ENCODE results near the gene KAT8. TPM values are rescaled to one million over a fixed set of nuclear protein-coding genes. Genes with fewer than 3 reads are reported as not detected.

KAT8 gene
- total RNA-seq, 2 experiments from 2014 or later = 86.9 to 95.3 TPM

- H3K79me2 ChIP-seq (ENCODE audit: insufficient read depth, low read depth, low read length) = peaks cover 16% of the 10 kb centered on the region
- POLR2A ChIA-PET = interaction anchor here (0.7 kb wide), 2 partner anchors 16 to 87 kb away, joined by 3 to 4 read pairs; no protein-coding TSS in a partner anchor
Observed at GRCh38 chr16:31114468-31114867, 3.0 kb upstream of the KAT8 start.

GRCh38 chr16:31118223-31119155 is 1.0 kb downstream of the KAT8 start:
- POLR2A ChIA-PET = interaction anchor here (0.7 to 2.8 kb wide), 10 partner anchors 11 to 165 kb away, joined by 3 to 16 read pairs (median 4); partner anchors contain the start of genes BCKDK, PRSS8 and VKORC1
- Histone ChIP-seq H3K4me2 (ENCODE audit: low read length) (peak overlapping the region; percentile 83), H3K9me3 (ENCODE audit: low read length) (no peaks in the 10 kb centered on the region), H3K4me3 (ENCODE audit: low read depth, low read length, poor library complexity, severe bottlenecking) (peak overlapping the region; percentile 81), H3K9me2 (ENCODE audit: insufficient read depth, low read length) (no peaks in the 10 kb centered on the region), H3K27ac (ENCODE audit: low read depth, low read length, poor library complexity, severe bottlenecking) (no peak overlapping the region), H2AFZ (ENCODE audit: low read length) (no peak overlapping the region), H3K4me1 (ENCODE audit: insufficient read depth, low read length, poor library complexity, severe bottlenecking) (peaks cover 8% of the 10 kb centered on the region), H3K79me2 (ENCODE audit: insufficient read depth, low read depth, low read length) (peaks cover 20% of the 10 kb centered on the region), H4K20me1 (ENCODE audit: insufficient read depth, low read length) (peaks cover 10% of the 10 kb centered on the region), H3K36me3 (ENCODE audit: insufficient read depth, low read length) (peaks cover 46% of the 10 kb centered on the region)
- no peak for DNase-seq (ENCODE audit: low spot score)
- intact Hi-C loops (cut with micrococcal nuclease; ENCODE audit: unreplicated experiment) = loop anchor here (10.0 kb wide), 1 partner anchor 336 kb away; the partner anchor contains the start of gene ARMC5
- BruUV-seq (replicated peaks) = TSS peak; percentile 59
- TF ChIP-seq CTCF (conservative IDR thresholded peaks at IDR 0.05; ENCODE audit: low read length) (no peak), EZH2phosphoT487 (IDR thresholded peaks at IDR 0.05; ENCODE audit: borderline replicate concordance, low read depth, low read length) (no peak)
- CTCF ChIA-PET (ENCODE audit: unreplicated experiment) = interaction anchor here (0.9 kb wide), 1 partner anchor 23 kb away, joined by 6 read pairs; no protein-coding TSS in a partner anchor

More at GRCh38 chr16:31114468-31114867, 3.0 kb upstream of the KAT8 start:
- CTCF ChIA-PET (ENCODE audit: unreplicated experiment) = no interaction called here
- no TSS peak for BruUV-seq (replicated peaks)
- H3K9me3 ChIP-seq (ENCODE audit: low read length) = no peaks in the 10 kb centered on the region
- TF ChIP-seq EZH2phosphoT487 (IDR thresholded peaks at IDR 0.05; ENCODE audit: borderline replicate concordance, low read depth, low read length) (no peak), CTCF (conservative IDR thresholded peaks at IDR 0.05; ENCODE audit: low read length) (no peak)
- H3K9me2 ChIP-seq (ENCODE audit: insufficient read depth, low read length) = no peaks in the 10 kb centered on the region
- no peak overlapping the region for H3K27ac ChIP-seq (ENCODE audit: low read depth, low read length, poor library complexity, severe bottlenecking)
- peaks cover 8% of the 10 kb centered on the region for H3K4me1 ChIP-seq (ENCODE audit: insufficient read depth, low read length, poor library complexity, severe bottlenecking)
- H4K20me1 ChIP-seq (ENCODE audit: insufficient read depth, low read length) = peaks cover 10% of the 10 kb centered on the region
- H3K4me3 ChIP-seq (ENCODE audit: low read depth, low read length, poor library complexity, severe bottlenecking) = no peak overlapping the region
- DNase-seq (ENCODE audit: low spot score) = no peak
- intact Hi-C loops (cut with micrococcal nuclease; ENCODE audit: unreplicated experiment) = loop anchor here (10.0 kb wide), 1 partner anchor 340 kb away; the partner anchor contains the start of gene ARMC5
- H3K36me3 ChIP-seq (ENCODE audit: insufficient read depth, low read length) = peaks cover 41% of the 10 kb centered on the region
- no peak overlapping the region for H2AFZ ChIP-seq (ENCODE audit: low read length)
- H3K4me2 ChIP-seq (ENCODE audit: low read length) = no peak overlapping the region
